Measurements from ENCODE around the gene CAND2.
"Not testable (repeated sequence)": the region's sequence is repeated elsewhere in the genome, so short reads cannot be mapped to it uniquely, and the experiment has no call there.

The CAND2 gene

GRCh38 chr3:12771236-12771635, 25.2 kb upstream of the CAND2 start:
- H3K4me3 ChIP-seq (ENCODE audit: low read depth, low read length) = no peak overlapping the region
- no peak for TF ChIP-seq CTCF (IDR thresholded peaks at IDR 0.05; ENCODE audit: borderline replicate concordance, insufficient read depth, low read depth, low read length)

- TF ChIP-seq CTCF (IDR thresholded peaks at IDR 0.05; ENCODE audit: borderline replicate concordance, insufficient read depth, low read depth, low read length) = no peak
- no peak overlapping the region for H3K4me3 ChIP-seq (ENCODE audit: low read depth, low read length)
These were observed 24.0 kb upstream of the CAND2 start for GRCh38 chr3:12772462-12772861.

- no peak overlapping the region for H3K4me3 ChIP-seq (ENCODE audit: low read depth, low read length)
- no peak for TF ChIP-seq CTCF (IDR thresholded peaks at IDR 0.05; ENCODE audit: borderline replicate concordance, insufficient read depth, low read depth, low read length)
These were observed 23.3 kb upstream of the CAND2 start for GRCh38 chr3:12773030-12773709.

GRCh38 chr3:12773710-12774086, 22.8 kb upstream of the CAND2 start:
- TF ChIP-seq CTCF (IDR thresholded peaks at IDR 0.05; ENCODE audit: borderline replicate concordance, insufficient read depth, low read depth, low read length) = no peak
- no peak overlapping the region for H3K4me3 ChIP-seq (ENCODE audit: low read depth, low read length)

GRCh38 chr3:12774619-12775018, 21.9 kb upstream of the CAND2 start:
- TF ChIP-seq CTCF (IDR thresholded peaks at IDR 0.05; ENCODE audit: borderline replicate concordance, insufficient read depth, low read depth, low read length) = no peak
- H3K4me3 ChIP-seq (ENCODE audit: low read depth, low read length) = no peak overlapping the region

GRCh38 chr3:12775226-12775625, 21.3 kb upstream of the CAND2 start:
- TF ChIP-seq CTCF (IDR thresholded peaks at IDR 0.05; ENCODE audit: borderline replicate concordance, insufficient read depth, low read depth, low read length) = no peak
- no peak overlapping the region for H3K4me3 ChIP-seq (ENCODE audit: low read depth, low read length)

- not testable (repeated sequence) for H3K4me3 ChIP-seq (ENCODE audit: low read depth, low read length)
These were observed 20.5 kb upstream of the CAND2 start for GRCh38 chr3:12775970-12776369.

- TF ChIP-seq CTCF (IDR thresholded peaks at IDR 0.05; ENCODE audit: borderline replicate concordance, insufficient read depth, low read depth, low read length) = no peak
- no peak overlapping the region for H3K4me3 ChIP-seq (ENCODE audit: low read depth, low read length)
These were observed 19.3 kb upstream of the CAND2 start for GRCh38 chr3:12777171-12777570.
